GM21447 (cell line): Measurements from ENCODE around the gene POTEH.
"Not testable (repeated sequence)": the region's sequence is repeated elsewhere in the genome, so short reads cannot be mapped to it uniquely, and the experiment has no call there.

Experiments used
- ATAC-seq: cut with Tn5 transposase; IDR thresholded peaks from one replicate; pipeline ENCODE4 v1.9.1; 2021; ENCODE audit not compliant: unreplicated experiment

Gene POTEH

GRCh38 chr22:15689749-15690125, at the start of gene POTEH:
TSS of gene POTEH (plus strand) at chr22:15690026. CDS start at chr22:15690078, 52 bp downstream.
- not testable (repeated sequence) for ATAC-seq

- ATAC-seq = not testable (repeated sequence)
Measured at GRCh38 chr22:15642288-15642861, 47.5 kb upstream of the POTEH start.

GRCh38 chr22:15651954-15652353, 37.9 kb upstream of the POTEH start:
- not testable (repeated sequence) for ATAC-seq

- ATAC-seq = not testable (repeated sequence)
Measured at GRCh38 chr22:15652738-15653137, 37.1 kb upstream of the POTEH start.

GRCh38 chr22:15653241-15653640, 36.6 kb upstream of the POTEH start:
- ATAC-seq = not testable (repeated sequence)

- not testable (repeated sequence) for ATAC-seq
Measured at GRCh38 chr22:15661102-15661501, 28.7 kb upstream of the POTEH start.

GRCh38 chr22:15664682-15665081, 25.1 kb upstream of the POTEH start:
- not testable (repeated sequence) for ATAC-seq

- ATAC-seq = not testable (repeated sequence)
Measured at GRCh38 chr22:15665478-15665877, 24.3 kb upstream of the POTEH start.

GRCh38 chr22:15669430-15669829, 20.4 kb upstream of the POTEH start:
- not testable (repeated sequence) for ATAC-seq

GRCh38 chr22:15679702-15680101, 10.1 kb upstream of the POTEH start:
- not testable (repeated sequence) for ATAC-seq

- not testable (repeated sequence) for ATAC-seq
Measured at GRCh38 chr22:15684115-15684514, 5.7 kb upstream of the POTEH start.

- not testable (repeated sequence) for ATAC-seq
Measured at GRCh38 chr22:15684695-15685094, 5.1 kb upstream of the POTEH start.

- not testable (repeated sequence) for ATAC-seq
Measured at GRCh38 chr22:15685641-15686040, 4.2 kb upstream of the POTEH start.

GRCh38 chr22:15687086-15687485, 2.7 kb upstream of the POTEH start:
- ATAC-seq = not testable (repeated sequence)

- not testable (repeated sequence) for ATAC-seq
Measured at GRCh38 chr22:15687676-15688075, 2.1 kb upstream of the POTEH start.

- ATAC-seq = not testable (repeated sequence)
Measured at GRCh38 chr22:15688090-15688489, 1.7 kb upstream of the POTEH start.

GRCh38 chr22:15689012-15689748, 646 bp upstream of the POTEH start:
- ATAC-seq = not testable (repeated sequence)

- not testable (repeated sequence) for ATAC-seq
Measured at GRCh38 chr22:15713600-15713999, 23.8 kb downstream of the POTEH start.

- not testable (repeated sequence) for ATAC-seq
Measured at GRCh38 chr22:15714125-15714524, 24.3 kb downstream of the POTEH start.

- ATAC-seq = not testable (repeated sequence)
Measured at GRCh38 chr22:15721884-15722283, 32.1 kb downstream of the POTEH start.

- not testable (repeated sequence) for ATAC-seq
Measured at GRCh38 chr22:15729209-15729917, 39.5 kb downstream of the POTEH start.

GRCh38 chr22:15731023-15731422, 41.2 kb downstream of the POTEH start:
- not testable (repeated sequence) for ATAC-seq
